ENCODE measurements around the gene EXOC3L4. TPM values are rescaled to one million over a fixed set of nuclear protein-coding genes. Genes with fewer than 3 reads are reported as not detected.

Gene EXOC3L4
- total and polyA plus RNA-seq, 2 donors (not counting 3 experiments of a cell fraction or from before 2014, with no cell fraction given) = not detected

GRCh38 chr14:103113303-103113702 is 18.8 kb downstream of the EXOC3L4 start:
- Histone ChIP-seq H3K79me2 (ENCODE audit: control insufficient read depth, insufficient read depth, low read length) (no peaks in the 10 kb centered on the region), H3K27ac (ENCODE audit: insufficient read depth, low read depth, low read length) (no peak overlapping the region), H3K4me1 (ENCODE audit: control insufficient read depth, extremely low read depth, insufficient read depth, low read length) (peaks cover 9% of the 10 kb centered on the region), H3K9me3 (replicated peaks; ENCODE audit: control insufficient read depth, insufficient read depth, low read length) (no peaks in the 10 kb centered on the region), H3K9me1 (replicated peaks; ENCODE audit: control insufficient read depth, extremely low read depth, insufficient read depth, low read length) (no peaks in the 10 kb centered on the region), H3K4me3 (replicated peaks in 1 of 3; ENCODE audit: insufficient read depth in 1 of 3, low read depth in 1 of 3, low read length in 3 of 3) (no peak overlapping the region), H3K4me2 (ENCODE audit: insufficient read depth, low read length) (no peak overlapping the region), H2AFZ (ENCODE audit: low read depth, low read length) (no peak overlapping the region), H3K27me3 (ENCODE audit: control insufficient read depth in 2 of 2, insufficient read depth in 2 of 2, low read length in 2 of 2) (no peaks in the 10 kb centered on the region), H3K9ac (replicated peaks; ENCODE audit: extremely low read depth, insufficient read depth, low read length) (no peak overlapping the region), H3K36me3 (ENCODE audit: control insufficient read depth in 2 of 2, extremely low read depth in 1 of 2, insufficient read depth in 2 of 2, low read length in 2 of 2) (no peaks in the 10 kb centered on the region), H4K20me1 (replicated peaks; ENCODE audit: control insufficient read depth, extremely low read depth, insufficient read depth, low read length) (no peaks in the 10 kb centered on the region)
- TF ChIP-seq POLR2AphosphoS5 (IDR thresholded peaks at IDR 0.05; ENCODE audit: insufficient read depth, low read depth, low read length) (no peak), FOS (IDR thresholded peaks at IDR 0.05; ENCODE audit: borderline replicate concordance, insufficient read depth, low read length) (no peak), EZH2 (IDR thresholded peaks at IDR 0.05; ENCODE audit: borderline replicate concordance, low read depth, low read length, severe bottlenecking) (no peak), JUN (IDR thresholded peaks at IDR 0.05; ENCODE audit: borderline replicate concordance, insufficient read depth, insufficient read length, low read depth) (no peak), MAX (IDR thresholded peaks at IDR 0.05; ENCODE audit: insufficient read depth, insufficient read length) (no peak), MYC (IDR thresholded peaks at IDR 0.05; ENCODE audit: low read depth, low read length) (no peak), POLR2A (IDR thresholded peaks at IDR 0.05; ENCODE audit: low read depth, low read length) (no peak), GATA2 (IDR thresholded peaks at IDR 0.05; ENCODE audit: insufficient read depth, insufficient read length, low read depth, low read length) (no peak)
- TF ChIP-seq, protein P1, sequence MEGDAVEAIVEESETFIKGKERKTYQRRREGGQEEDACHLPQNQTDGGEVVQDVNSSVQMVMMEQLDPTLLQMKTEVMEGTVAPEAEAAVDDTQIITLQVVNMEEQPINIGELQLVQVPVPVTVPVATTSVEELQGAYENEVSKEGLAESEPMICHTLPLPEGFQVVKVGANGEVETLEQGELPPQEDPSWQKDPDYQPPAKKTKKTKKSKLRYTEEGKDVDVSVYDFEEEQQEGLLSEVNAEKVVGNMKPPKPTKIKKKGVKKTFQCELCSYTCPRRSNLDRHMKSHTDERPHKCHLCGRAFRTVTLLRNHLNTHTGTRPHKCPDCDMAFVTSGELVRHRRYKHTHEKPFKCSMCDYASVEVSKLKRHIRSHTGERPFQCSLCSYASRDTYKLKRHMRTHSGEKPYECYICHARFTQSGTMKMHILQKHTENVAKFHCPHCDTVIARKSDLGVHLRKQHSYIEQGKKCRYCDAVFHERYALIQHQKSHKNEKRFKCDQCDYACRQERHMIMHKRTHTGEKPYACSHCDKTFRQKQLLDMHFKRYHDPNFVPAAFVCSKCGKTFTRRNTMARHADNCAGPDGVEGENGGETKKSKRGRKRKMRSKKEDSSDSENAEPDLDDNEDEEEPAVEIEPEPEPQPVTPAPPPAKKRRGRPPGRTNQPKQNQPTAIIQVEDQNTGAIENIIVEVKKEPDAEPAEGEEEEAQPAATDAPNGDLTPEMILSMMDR (IDR thresholded peaks at IDR 0.05; ENCODE audit: extremely low read depth in 1 of 2, insufficient read depth in 1 of 2, low read depth in 1 of 2, low read length in 2 of 2) = no peak
- ChIA-PET CTCF (interaction anchor here (1.0 to 1.9 kb wide), 2 partner anchors 9 to 13 kb away, joined by 4 read pairs; no protein-coding TSS in a partner anchor), POLR2A (no interaction called here)
- no TSS peak for BruUV-seq (replicated peaks)
- FAIRE-seq = no peak
- dilution Hi-C loops (cut with MboI; ENCODE audit: extremely low pct_ligation_motif_present, low sequenced_read_pairs) (no loop called here), intact Hi-C loops (cut with micrococcal nuclease) (no loop called here)
- no peak for DNase-seq (ENCODE audit: low read depth, low spot score)
